ENCODE measurements around the gene DOCK4.

DOCK4 gene

DNA sequence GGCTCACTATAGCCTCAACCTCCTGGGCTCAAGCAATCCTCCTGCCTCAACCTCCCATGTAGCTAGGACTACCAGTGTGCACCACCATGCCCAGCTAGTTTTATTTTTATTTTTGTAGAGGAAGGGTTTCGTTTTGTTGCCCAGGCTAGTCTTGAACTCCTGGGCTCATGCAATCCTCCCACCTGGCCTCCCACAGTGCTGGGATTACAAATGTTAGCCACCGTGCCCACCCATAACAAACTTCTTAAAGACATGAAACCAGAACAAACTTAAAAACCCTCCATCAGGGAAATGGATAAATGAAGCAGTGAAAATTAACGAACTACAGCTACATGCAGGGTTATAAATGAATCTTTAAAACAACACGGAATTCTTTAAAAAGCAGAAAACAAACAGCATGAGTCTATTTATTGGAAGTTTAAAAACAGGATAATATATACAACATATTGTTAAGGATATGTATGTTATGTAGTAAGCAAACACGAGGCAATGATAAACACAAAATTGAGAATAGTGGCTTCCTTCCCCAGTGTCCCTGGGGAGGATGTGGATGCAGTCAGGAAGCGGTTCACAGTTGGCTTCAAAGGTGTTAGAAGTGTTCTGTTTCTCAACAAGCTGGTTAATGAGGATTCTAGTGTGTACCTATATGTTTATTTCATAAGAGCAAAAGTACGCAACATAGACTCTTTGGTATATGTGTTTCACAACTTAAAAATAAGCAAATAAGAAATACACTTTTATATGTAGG, 515.7 kb downstream of the DOCK4 start:
- DNase-seq: no peak

DNA sequence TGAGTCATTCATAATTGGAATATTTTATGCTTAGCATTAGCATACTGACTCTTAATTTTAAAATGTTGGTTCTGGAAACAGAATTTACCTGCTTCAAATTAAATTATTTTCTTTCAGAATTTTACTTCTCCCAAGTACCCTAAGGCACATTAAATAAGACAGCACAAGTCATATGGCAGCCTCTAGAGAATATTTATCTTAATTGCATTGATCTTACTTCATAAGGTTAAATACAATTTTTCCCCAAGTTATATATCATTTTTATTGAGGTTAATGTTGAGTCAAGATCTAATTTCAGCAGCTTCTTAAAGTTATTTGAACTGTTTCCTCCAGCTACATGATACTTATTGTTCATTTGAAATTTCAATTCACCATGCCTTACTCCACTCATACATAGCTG, 520.9 kb downstream of the DOCK4 start:
- no peak for DNase-seq

DNA sequence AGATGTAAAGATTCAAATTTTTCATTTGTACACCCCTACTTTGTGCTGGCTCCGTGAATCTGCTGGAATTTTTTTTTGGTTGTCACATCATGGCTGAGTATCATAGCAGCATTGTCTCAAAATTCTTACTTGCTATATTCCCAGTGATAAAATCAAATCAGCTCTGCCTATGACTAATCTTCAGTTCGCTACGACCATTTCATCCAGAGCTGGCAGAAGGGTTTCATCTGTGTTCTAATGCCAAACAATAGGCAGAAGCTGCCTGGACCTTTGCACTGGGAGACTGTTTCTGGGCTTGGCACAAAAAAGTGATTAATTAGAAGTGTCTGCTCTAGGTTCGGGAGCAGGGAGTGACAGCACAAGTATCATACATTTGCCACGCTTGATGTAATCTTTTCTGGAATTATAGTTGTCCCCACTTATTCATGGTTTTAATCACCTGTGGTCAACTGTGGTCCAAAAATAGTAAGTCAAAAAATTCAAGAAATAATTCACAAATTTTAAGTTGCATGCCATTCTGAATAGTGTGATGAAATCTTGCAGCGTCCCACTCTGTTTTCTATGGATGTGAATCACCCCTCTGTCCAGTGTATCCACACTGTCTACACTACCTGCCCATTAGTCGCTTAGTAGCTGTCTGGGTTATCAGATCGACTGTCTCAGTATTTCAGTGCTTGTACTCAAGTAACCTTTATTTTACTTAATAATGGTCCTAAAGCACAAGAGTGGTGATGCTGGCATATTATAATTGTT, 523.4 kb downstream of the DOCK4 start:
- no peak for DNase-seq

DNA sequence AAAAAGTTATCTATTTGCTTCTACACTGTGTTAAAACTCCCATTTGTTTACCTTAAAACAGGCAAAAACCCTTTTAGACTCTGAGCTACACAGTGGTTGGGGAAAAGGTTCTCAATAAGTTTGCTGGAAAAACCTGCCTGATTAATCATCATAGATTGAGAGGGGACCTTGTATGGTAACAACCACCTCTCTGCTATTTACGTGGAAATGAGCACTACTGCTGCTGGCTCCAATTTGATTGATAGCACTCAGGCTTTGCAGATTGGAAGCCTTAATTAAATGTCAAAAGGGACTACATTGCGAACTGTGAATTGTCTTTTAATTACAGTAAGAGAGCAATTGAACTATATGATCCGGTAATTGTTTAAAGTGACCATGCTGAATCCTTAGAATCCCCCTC, 525.0 kb downstream of the DOCK4 start:
- no peak for DNase-seq

DNA sequence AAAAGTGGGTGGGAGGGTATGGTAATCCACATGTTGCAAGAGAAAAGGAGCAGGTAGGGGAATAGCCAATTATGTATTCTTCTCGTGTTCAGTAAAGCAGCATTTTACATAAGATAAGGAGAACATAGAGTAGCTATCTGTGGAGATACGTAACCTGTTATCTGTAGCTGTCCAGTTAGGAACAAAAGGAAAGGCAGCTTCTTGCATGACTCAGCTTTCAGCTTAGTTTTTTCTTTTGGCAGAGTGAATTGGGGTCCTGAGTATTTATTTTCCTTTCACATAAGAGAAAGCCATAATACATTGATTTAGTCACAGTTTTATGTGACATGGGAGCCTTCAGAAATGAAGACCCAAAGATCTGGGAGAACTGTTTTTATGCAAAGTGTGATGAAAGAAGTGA, 527.2 kb downstream of the DOCK4 start:
- no peak for DNase-seq

DNA sequence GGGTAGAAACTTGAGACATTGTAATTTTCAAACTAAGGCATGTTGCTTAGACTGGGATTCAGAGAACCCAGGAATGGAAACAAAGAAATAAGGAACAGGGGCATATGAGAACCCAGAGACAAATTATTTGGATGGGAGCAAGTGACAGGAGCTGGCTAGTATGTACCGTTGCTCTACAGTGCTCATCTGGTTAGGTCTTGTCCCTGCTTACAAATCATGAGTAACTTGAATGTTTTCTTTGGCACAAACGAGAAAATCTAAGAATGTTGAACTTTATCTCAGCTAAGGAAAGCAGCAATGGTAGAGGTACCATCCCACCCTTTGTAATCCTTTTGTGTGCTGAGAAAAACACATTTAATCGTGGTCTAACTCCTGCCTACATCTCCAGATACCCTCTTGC, 527.9 kb downstream of the DOCK4 start:
- DNase-seq: no peak

DNA sequence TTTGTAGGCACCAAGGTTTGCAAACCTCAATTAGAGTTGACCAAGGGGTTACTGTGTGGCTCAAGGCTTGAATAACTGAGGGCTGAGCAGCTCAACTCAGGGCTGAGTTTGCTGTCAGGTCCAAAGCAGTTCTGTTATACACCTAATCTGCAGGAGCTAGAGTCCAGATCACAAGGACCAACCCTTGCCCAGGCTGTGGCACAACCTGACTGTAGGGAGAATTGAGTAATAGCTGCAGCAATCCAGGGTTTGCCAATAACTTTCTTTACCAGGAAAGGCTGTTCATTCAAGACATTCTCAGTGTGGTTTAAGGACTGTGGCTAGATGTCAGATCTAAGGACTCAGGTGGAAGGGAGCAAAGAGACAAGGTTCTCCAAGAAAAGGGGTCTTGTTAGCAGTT, 528.4 kb downstream of the DOCK4 start:
- no peak for DNase-seq

DNA sequence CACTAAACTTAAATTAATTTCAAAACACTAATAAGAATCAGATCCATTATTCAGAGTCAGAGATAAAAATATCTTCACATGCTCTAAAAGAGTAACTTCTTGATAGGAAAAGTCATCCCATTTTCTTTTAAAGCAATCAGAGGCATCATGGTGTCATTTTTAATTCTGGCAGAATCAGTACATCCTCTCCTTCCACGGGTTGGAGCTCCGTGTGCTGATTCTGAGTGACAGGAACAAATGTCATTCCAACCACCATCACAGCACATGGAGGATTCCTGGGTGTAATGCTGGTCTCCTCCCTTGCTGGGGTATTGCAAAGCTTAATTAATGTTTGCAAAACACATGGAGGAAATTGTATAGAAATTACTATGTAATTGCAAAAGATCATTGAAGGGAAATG, 529.4 kb downstream of the DOCK4 start:
- no peak for DNase-seq

All from SHP77 treated with DMSO at 0.1 percent for 48 hours (cell line).